ENCODE data around the gene GLCE. TPM values are rescaled to one million over a fixed set of nuclear protein-coding genes. Genes with fewer than 3 reads are reported as not detected.

Gene GLCE
- total and polyA plus RNA-seq, 4 donors: 7.0 to 15.0 (median 7.6) TPM

GRCh38 chr15:69275074-69275670 lies 114.7 kb downstream of the GLCE start:
- Histone ChIP-seq H3K4me1 (ENCODE audit: control insufficient read depth in 1 of 2, insufficient read depth in 2 of 2, low read length in 2 of 2) (no peaks in the 10 kb centered on the region), H3K4me3 (ENCODE audit: low read length in 2 of 2) (no peak overlapping the region), H3K27me3 (ENCODE audit: control insufficient read depth in 1 of 2, insufficient read depth in 2 of 2, low read length in 1 of 2) (no peaks in the 10 kb centered on the region), H3K27ac (ENCODE audit: low read depth in 1 of 2, low read length in 2 of 2) (no peak overlapping the region), H3K36me3 (ENCODE audit: control insufficient read depth in 1 of 2, insufficient read depth in 2 of 2, low read length in 1 of 2) (no peaks in the 10 kb centered on the region), H3K9me3 (ENCODE audit: control insufficient read depth, low read length) (no peaks in the 10 kb centered on the region)
- ATAC-seq (ENCODE audit: low FRiP score): no peak
- DNase-seq: no peak
- 39 to 47% methylated on average over 4 of the region's 4 CpGs for WGBS, 2 donors
- intact Hi-C loops (cut with DNase I): no loop called here

- intact Hi-C loops (cut with DNase I): no loop called here
- 50 to 53% methylated on average over 9 of the region's 9 CpGs for WGBS, 2 donors
- no peak for ATAC-seq (ENCODE audit: low FRiP score)
Measured at GRCh38 chr15:69275933-69276560, 115.6 kb downstream of the GLCE start.

GRCh38 chr15:69277316-69277715 lies 116.9 kb downstream of the GLCE start:
- DNase-seq (no peak), ATAC-seq (ENCODE audit: low FRiP score) (no peak)
- Histone ChIP-seq H3K4me3 (ENCODE audit: low read length in 2 of 2) (no peak overlapping the region), H3K27ac (ENCODE audit: low read depth in 1 of 2, low read length in 2 of 2) (no peak overlapping the region), H3K36me3 (ENCODE audit: control insufficient read depth in 1 of 2, insufficient read depth in 2 of 2, low read length in 1 of 2) (no peaks in the 10 kb centered on the region), H3K9me3 (ENCODE audit: control insufficient read depth, low read length) (no peaks in the 10 kb centered on the region), H3K27me3 (ENCODE audit: control insufficient read depth in 1 of 2, insufficient read depth in 2 of 2, low read length in 1 of 2) (no peaks in the 10 kb centered on the region), H3K4me1 (ENCODE audit: control insufficient read depth in 1 of 2, insufficient read depth in 2 of 2, low read length in 2 of 2) (no peaks in the 10 kb centered on the region)
- 77% methylated on average over 9 of the region's 9 CpGs for WGBS, 2 donors
- intact Hi-C loops (cut with DNase I): no loop called here

More at GRCh38 chr15:69275933-69276560, 115.6 kb downstream of the GLCE start:
- H3K4me3 ChIP-seq (ENCODE audit: low read length in 2 of 2): no peak overlapping the region
- H3K27me3 ChIP-seq (ENCODE audit: control insufficient read depth in 1 of 2, insufficient read depth in 2 of 2, low read length in 1 of 2): no peaks in the 10 kb centered on the region
- no peaks in the 10 kb centered on the region for H3K4me1 ChIP-seq (ENCODE audit: control insufficient read depth in 1 of 2, insufficient read depth in 2 of 2, low read length in 2 of 2)
- no peak for DNase-seq
- H3K36me3 ChIP-seq (ENCODE audit: control insufficient read depth in 1 of 2, insufficient read depth in 2 of 2, low read length in 1 of 2): no peaks in the 10 kb centered on the region
- no peaks in the 10 kb centered on the region for H3K9me3 ChIP-seq (ENCODE audit: control insufficient read depth, low read length)
- no peak overlapping the region for H3K27ac ChIP-seq (ENCODE audit: low read depth in 1 of 2, low read length in 2 of 2)

- Histone ChIP-seq H3K9me3 (ENCODE audit: control insufficient read depth, low read length) (no peaks in the 10 kb centered on the region), H3K4me1 (ENCODE audit: control insufficient read depth in 1 of 2, insufficient read depth in 2 of 2, low read length in 2 of 2) (no peaks in the 10 kb centered on the region), H3K27me3 (ENCODE audit: control insufficient read depth in 1 of 2, insufficient read depth in 2 of 2, low read length in 1 of 2) (no peaks in the 10 kb centered on the region), H3K36me3 (ENCODE audit: control insufficient read depth in 1 of 2, insufficient read depth in 2 of 2, low read length in 1 of 2) (no peaks in the 10 kb centered on the region), H3K27ac (ENCODE audit: low read depth in 1 of 2, low read length in 2 of 2) (no peak overlapping the region), H3K4me3 (ENCODE audit: low read length in 2 of 2) (no peak overlapping the region)
- 91 to 93% methylated on average over 7 of the region's 7 CpGs for WGBS, 2 donors
- intact Hi-C loops (cut with DNase I): no loop called here
- ATAC-seq (ENCODE audit: low FRiP score): no peak
- DNase-seq: no peak
Measured at GRCh38 chr15:69279636-69280035, 119.2 kb downstream of the GLCE start.

GRCh38 chr15:69280783-69281182 lies 120.3 kb downstream of the GLCE start:
- intact Hi-C loops (cut with DNase I): no loop called here
- WGBS, 2 donors: 65 to 69% methylated on average over 5 of the region's 5 CpGs
- ATAC-seq (ENCODE audit: low FRiP score): no peak
- no peak overlapping the region for H3K4me3 ChIP-seq (ENCODE audit: low read length in 2 of 2)
- no peak overlapping the region for H3K27ac ChIP-seq (ENCODE audit: low read depth in 1 of 2, low read length in 2 of 2)
- no peaks in the 10 kb centered on the region for H3K36me3 ChIP-seq (ENCODE audit: control insufficient read depth in 1 of 2, insufficient read depth in 2 of 2, low read length in 1 of 2)
- no peak for DNase-seq
- H3K9me3 ChIP-seq (ENCODE audit: control insufficient read depth, low read length): no peaks in the 10 kb centered on the region
- H3K27me3 ChIP-seq (ENCODE audit: control insufficient read depth in 1 of 2, insufficient read depth in 2 of 2, low read length in 1 of 2): no peaks in the 10 kb centered on the region
- H3K4me1 ChIP-seq (ENCODE audit: control insufficient read depth in 1 of 2, insufficient read depth in 2 of 2, low read length in 2 of 2): no peaks in the 10 kb centered on the region

GRCh38 chr15:69282104-69282743 lies 121.8 kb downstream of the GLCE start:
- H3K4me1 ChIP-seq (ENCODE audit: control insufficient read depth in 1 of 2, insufficient read depth in 2 of 2, low read length in 2 of 2): no peaks in the 10 kb centered on the region
- no peaks in the 10 kb centered on the region for H3K9me3 ChIP-seq (ENCODE audit: control insufficient read depth, low read length)
- 86 to 95% methylated on average over 9 of the region's 9 CpGs for WGBS, 2 donors
- ATAC-seq (ENCODE audit: low FRiP score) (no peak), DNase-seq (no peak)
- H3K27ac ChIP-seq (ENCODE audit: low read depth in 1 of 2, low read length in 2 of 2): no peak overlapping the region
- intact Hi-C loops (cut with DNase I): no loop called here
- H3K27me3 ChIP-seq (ENCODE audit: control insufficient read depth in 1 of 2, insufficient read depth in 2 of 2, low read length in 1 of 2): no peaks in the 10 kb centered on the region
- no peaks in the 10 kb centered on the region for H3K36me3 ChIP-seq (ENCODE audit: control insufficient read depth in 1 of 2, insufficient read depth in 2 of 2, low read length in 1 of 2)
- H3K4me3 ChIP-seq (ENCODE audit: low read length in 2 of 2): no peak overlapping the region

GRCh38 chr15:69285834-69286233 lies 125.4 kb downstream of the GLCE start:
- Histone ChIP-seq H3K36me3 (ENCODE audit: control insufficient read depth in 1 of 2, insufficient read depth in 2 of 2, low read length in 1 of 2) (no peaks in the 10 kb centered on the region), H3K27me3 (ENCODE audit: control insufficient read depth in 1 of 2, insufficient read depth in 2 of 2, low read length in 1 of 2) (no peaks in the 10 kb centered on the region), H3K27ac (ENCODE audit: low read depth in 1 of 2, low read length in 2 of 2) (no peak overlapping the region), H3K9me3 (ENCODE audit: control insufficient read depth, low read length) (no peaks in the 10 kb centered on the region), H3K4me1 (ENCODE audit: control insufficient read depth in 1 of 2, insufficient read depth in 2 of 2, low read length in 2 of 2) (no peaks in the 10 kb centered on the region), H3K4me3 (ENCODE audit: low read length in 2 of 2) (no peak overlapping the region)
- no peak for DNase-seq
- ATAC-seq (ENCODE audit: low FRiP score): no peak
- intact Hi-C loops (cut with DNase I): no loop called here
- WGBS, 2 donors: 95 to 97% methylated on average over 12 of the region's 12 CpGs

GRCh38 chr15:69288011-69288410 lies 127.6 kb downstream of the GLCE start:
- H3K4me1 ChIP-seq (ENCODE audit: control insufficient read depth in 1 of 2, insufficient read depth in 2 of 2, low read length in 2 of 2): no peaks in the 10 kb centered on the region
- 85 to 86% methylated on average over 7 of the region's 7 CpGs for whole genome bisulfite sequencing, 2 donors
- no peak for DNase-seq
- no peaks in the 10 kb centered on the region for H3K27me3 ChIP-seq (ENCODE audit: control insufficient read depth in 1 of 2, insufficient read depth in 2 of 2, low read length in 1 of 2)
- ATAC-seq (ENCODE audit: low FRiP score): no peak
- no peaks in the 10 kb centered on the region for H3K36me3 ChIP-seq (ENCODE audit: control insufficient read depth in 1 of 2, insufficient read depth in 2 of 2, low read length in 1 of 2)
- no peak overlapping the region for H3K27ac ChIP-seq (ENCODE audit: low read depth in 1 of 2, low read length in 2 of 2)
- H3K4me3 ChIP-seq (ENCODE audit: low read length in 2 of 2): no peak overlapping the region
- intact Hi-C loops (cut with DNase I): no loop called here
- no peaks in the 10 kb centered on the region for H3K9me3 ChIP-seq (ENCODE audit: control insufficient read depth, low read length)
